ENCODE measurements around the gene IGSF3.
"Not testable (repeated sequence)": the region's sequence is repeated elsewhere in the genome, so short reads cannot be mapped to it uniquely, and the experiment has no call there.

The IGSF3 gene

DNA sequence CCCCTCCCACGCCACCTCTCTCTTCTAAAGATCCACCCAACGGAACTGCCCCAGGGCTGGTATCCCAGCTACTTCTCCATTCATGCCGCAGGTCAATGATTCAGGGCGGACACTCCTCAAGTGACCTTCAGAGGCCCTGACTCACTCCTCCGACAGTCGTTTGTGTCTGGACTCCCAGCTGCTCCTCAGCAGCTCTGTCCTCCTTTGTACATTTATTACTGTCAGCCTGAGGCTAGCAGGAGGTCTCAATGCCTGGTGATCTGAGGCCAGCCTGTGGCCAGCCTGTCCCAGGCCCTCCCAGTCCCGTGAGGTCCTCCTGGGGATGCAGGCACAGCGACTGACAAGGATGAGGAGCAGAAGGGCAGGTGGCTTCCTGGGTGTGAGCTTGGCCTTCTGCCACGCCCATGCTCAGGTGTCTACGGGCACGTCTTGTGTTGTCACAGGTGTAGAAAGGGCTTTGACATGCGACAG, 24.2 kb downstream of the IGSF3 start:
- H3K9me3 Mint-ChIP-seq; H3K27me3 Mint-ChIP-seq (ENCODE audit: low read depth); H3K36me3 Mint-ChIP-seq (ENCODE audit: low read depth): not testable (repeated sequence)
- H3K27ac Mint-ChIP-seq, result peak overlapping the region; percentile 79 to 91 (median 91)
- H3K4me3 Mint-ChIP-seq, result peak overlapping the region; percentile 20 to 32 (median 30)
- H3K4me1 Mint-ChIP-seq, result peaks cover 49% of the 10 kb centered on the region

DNA sequence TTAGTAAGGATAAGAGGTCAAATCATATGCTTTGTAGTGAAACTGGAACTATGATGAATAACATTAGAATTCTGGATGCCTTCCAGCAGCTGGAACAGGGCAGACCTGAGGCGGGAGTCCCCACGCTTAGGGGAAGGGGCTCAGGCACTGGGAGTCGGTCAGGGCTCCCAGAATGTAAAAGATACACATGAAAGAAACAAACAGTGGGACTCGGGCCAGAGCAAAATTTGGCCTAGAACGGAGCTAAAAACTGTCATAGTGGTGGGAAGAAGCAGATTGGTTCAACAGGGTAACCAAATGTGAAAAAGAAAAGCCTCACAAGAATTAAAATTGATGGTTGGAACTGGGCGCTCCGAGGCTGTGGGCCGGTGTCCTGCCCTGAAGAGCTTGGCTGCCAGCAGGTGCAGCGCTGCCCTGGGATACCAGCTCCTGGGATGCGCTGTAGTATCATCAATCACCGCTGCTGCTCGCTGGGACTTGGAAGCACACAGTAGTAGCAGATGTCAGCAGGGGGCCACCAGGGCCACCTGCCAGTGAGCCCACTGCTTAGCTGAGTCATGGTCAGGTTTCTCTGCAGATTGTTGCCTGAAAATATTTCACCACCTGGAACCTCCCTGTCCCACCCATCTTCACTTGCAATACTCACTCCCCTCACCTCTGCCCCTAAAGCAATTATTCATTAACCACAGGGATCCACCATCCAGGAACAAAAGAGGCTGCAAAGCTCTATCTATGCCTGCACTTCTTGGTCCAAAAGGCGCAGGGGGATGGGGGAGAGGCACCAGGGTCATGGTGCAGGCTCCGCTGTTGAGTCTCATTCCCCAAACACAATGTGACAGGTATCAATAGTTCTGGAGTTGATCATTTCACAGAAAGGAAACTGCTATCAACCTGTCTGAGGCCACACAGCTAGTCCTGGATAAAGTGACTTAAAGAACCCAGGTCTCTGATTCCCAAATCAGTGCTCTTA, 24.9 kb downstream of the IGSF3 start:
- Mint-ChIP-seq H3K27ac (peak overlapping the region; percentile 91 to 95 (median 91)), H3K4me1 (peaks cover 57% of the 10 kb centered on the region), H3K4me3 (peak overlapping the region; percentile 38 to 46 (median 40))
- not testable (repeated sequence) for H3K27me3 Mint-ChIP-seq (ENCODE audit: low read depth); H3K36me3 Mint-ChIP-seq (ENCODE audit: low read depth); H3K9me3 Mint-ChIP-seq

DNA sequence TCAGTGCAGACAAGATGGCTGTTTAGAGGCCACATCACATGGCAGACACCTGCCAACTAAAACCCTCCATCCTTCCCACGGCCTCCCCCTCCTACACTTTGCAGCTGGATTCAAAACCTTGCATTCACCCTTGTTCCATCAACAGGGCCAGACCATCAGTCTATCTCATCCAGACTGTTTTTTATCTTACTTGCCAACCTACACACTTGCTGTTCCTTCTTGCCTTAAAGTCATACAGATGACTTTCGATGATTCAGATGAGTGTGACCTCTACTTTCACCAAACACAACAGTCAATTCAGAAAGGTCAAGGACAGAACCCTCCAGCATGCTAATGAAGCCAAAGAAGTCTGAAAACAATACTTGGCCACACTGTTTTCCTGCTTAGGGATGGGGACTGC, 29.9 kb downstream of the IGSF3 start:
- not testable (repeated sequence) for H3K36me3 Mint-ChIP-seq (ENCODE audit: low read depth); H3K9me3 Mint-ChIP-seq; H3K4me3 Mint-ChIP-seq; H3K27ac Mint-ChIP-seq; H3K27me3 Mint-ChIP-seq (ENCODE audit: low read depth)
- H3K4me1 Mint-ChIP-seq, result peaks cover 43% of the 10 kb centered on the region

- H3K4me3 Mint-ChIP-seq; H3K27me3 Mint-ChIP-seq (ENCODE audit: low read depth): not testable (repeated sequence)
- H3K4me1 Mint-ChIP-seq, result peaks cover 45% of the 10 kb centered on the region
These were observed 30.9 kb downstream of the IGSF3 start for GRCh38 chr1:116636584-116636983.

DNA sequence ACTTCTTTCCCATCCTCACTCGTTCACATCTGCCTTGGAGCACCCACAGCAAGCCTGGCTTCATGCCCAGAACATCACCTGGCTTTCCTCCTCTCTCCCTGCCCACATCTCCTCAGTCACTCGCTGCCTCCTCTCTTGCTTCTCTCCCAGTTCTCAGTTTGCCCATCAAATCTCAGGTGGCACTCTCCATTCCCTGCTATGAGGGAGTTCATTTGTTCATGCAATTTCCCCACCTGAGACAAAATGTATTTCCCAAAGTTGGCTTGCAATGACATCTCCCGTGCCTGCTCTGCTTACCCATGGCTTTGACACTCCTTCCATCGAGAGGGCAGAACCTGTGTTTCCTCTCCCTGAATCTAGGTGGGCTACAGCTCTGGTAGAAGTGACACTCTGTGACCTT, 33.1 kb downstream of the IGSF3 start:
- not testable (repeated sequence) for H3K9me3 Mint-ChIP-seq

More at GRCh38 chr1:116636584-116636983, 30.9 kb downstream of the IGSF3 start:
- H3K9me3 Mint-ChIP-seq; H3K36me3 Mint-ChIP-seq (ENCODE audit: low read depth); H3K27ac Mint-ChIP-seq: not testable (repeated sequence)

DNA sequence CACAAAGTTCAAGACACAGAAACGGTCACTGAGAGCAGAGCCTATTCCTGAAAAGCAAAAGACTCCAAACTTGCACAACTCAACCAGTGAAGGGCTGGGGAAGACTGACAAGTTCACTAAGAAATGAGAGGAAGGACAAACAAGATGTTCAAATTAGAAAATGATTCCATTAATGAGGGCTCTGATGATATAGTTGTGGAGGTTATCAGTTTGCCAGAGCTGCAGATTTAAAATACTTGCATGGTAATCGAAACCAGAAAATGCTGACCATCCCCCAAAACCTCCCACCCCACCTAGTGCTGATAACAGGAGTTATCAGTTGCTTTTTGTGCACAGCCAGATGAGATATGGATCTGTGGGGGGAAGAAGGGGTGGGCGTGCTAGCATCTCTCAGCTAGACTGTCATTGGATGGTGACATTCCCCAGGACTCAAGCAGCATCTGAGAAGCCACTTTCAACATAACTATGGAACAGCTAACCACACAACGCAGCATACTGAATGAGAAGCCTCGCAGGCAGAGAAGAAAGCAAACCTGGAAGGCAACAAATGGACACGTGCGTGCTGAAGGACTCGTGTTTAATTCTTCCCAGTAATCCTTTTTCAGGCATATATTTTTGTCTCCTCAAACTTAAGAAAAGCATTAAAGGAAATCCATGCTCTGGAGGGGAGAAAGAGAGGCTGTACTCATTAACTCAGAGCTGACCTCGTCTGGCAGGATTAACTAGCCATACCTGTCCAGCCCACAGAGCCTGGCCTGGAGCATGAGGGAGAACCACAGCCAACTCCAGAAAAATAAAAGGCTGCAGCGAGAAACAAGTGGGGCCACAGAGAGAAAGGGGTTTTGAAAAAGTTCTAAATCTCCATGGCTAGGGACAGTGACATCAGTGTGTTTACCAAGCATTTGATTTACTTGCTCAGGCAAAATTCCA, 35.3 kb downstream of the IGSF3 start:
- not testable (repeated sequence) for H3K27me3 Mint-ChIP-seq (ENCODE audit: low read depth); H3K9me3 Mint-ChIP-seq; H3K36me3 Mint-ChIP-seq (ENCODE audit: low read depth); H3K4me3 Mint-ChIP-seq
- Mint-ChIP-seq H3K4me1 (peaks cover 42% of the 10 kb centered on the region), H3K27ac (peak overlapping the region; percentile 58 to 96 (median 73))

More for the DNA sequence above, 33.1 kb downstream of the IGSF3 start:
- H3K36me3 Mint-ChIP-seq (ENCODE audit: low read depth); H3K4me3 Mint-ChIP-seq; H3K27me3 Mint-ChIP-seq (ENCODE audit: low read depth): not testable (repeated sequence)
- peak overlapping the region in 1 of 3 experiments; percentile 72 for H3K27ac Mint-ChIP-seq
- peaks cover 37% of the 10 kb centered on the region for H3K4me1 Mint-ChIP-seq

GRCh38 chr1:116631554-116631953, 36.0 kb downstream of the IGSF3 start:
- H3K9me3 Mint-ChIP-seq; H3K4me3 Mint-ChIP-seq; H3K27me3 Mint-ChIP-seq (ENCODE audit: low read depth); H3K36me3 Mint-ChIP-seq (ENCODE audit: low read depth): not testable (repeated sequence)
- Mint-ChIP-seq H3K4me1 (peaks cover 43% of the 10 kb centered on the region), H3K27ac (peak overlapping the region in 2 of 3 experiments; percentile 73 to 96)

DNA sequence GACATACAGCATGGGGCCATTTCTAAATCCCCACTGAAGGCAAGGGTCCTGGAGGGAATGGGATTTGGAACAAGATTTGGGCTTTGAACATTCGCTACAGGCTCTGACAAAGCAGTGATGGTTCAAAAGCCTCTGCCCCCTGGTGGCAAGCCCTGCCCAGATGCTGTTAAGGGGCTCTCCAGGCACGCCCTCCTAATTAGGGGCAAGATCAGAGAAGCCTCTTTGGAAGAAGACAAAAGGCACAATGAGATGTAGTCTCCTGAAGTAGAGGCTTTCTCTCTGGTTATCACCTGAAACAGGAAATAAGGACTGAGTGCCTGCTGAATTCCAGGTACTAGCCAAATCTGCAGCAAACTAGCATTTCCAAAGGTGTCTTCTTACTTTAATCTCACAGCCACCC, 37.5 kb downstream of the IGSF3 start:
- not testable (repeated sequence) for H3K36me3 Mint-ChIP-seq (ENCODE audit: low read depth); H3K27me3 Mint-ChIP-seq (ENCODE audit: low read depth); H3K9me3 Mint-ChIP-seq; H3K4me3 Mint-ChIP-seq
- peaks cover 36% of the 10 kb centered on the region for H3K4me1 Mint-ChIP-seq
- peak overlapping the region in 1 of 3 experiments; percentile 82 for H3K27ac Mint-ChIP-seq

DNA sequence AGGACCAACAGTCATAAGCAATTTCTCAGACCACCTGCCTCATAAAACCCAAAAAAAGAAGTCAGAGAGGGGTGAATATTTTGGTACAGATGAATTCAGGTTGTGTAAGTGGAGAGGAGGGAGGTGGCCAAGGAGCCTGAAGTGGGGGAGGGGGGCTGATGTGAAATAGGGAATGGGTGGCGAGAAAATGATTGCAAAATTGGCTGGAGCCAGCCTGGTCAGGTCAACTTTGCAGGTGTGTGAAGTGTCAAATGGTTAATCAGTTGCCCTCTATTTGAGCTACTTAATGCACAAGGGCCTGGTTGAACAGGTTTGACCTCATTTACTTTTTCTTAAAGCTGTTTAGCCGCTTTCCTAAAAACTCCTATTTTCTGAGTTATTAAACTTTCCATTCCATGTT, 38.1 kb downstream of the IGSF3 start:
- not testable (repeated sequence) for H3K4me3 Mint-ChIP-seq; H3K9me3 Mint-ChIP-seq; H3K27me3 Mint-ChIP-seq (ENCODE audit: low read depth); H3K36me3 Mint-ChIP-seq (ENCODE audit: low read depth)
- Mint-ChIP-seq H3K27ac (peak overlapping the region in 1 of 3 experiments; percentile 76), H3K4me1 (peaks cover 35% of the 10 kb centered on the region)

GRCh38 chr1:116628448-116628847, 39.1 kb downstream of the IGSF3 start:
- TF ChIP-seq, protein P1, sequence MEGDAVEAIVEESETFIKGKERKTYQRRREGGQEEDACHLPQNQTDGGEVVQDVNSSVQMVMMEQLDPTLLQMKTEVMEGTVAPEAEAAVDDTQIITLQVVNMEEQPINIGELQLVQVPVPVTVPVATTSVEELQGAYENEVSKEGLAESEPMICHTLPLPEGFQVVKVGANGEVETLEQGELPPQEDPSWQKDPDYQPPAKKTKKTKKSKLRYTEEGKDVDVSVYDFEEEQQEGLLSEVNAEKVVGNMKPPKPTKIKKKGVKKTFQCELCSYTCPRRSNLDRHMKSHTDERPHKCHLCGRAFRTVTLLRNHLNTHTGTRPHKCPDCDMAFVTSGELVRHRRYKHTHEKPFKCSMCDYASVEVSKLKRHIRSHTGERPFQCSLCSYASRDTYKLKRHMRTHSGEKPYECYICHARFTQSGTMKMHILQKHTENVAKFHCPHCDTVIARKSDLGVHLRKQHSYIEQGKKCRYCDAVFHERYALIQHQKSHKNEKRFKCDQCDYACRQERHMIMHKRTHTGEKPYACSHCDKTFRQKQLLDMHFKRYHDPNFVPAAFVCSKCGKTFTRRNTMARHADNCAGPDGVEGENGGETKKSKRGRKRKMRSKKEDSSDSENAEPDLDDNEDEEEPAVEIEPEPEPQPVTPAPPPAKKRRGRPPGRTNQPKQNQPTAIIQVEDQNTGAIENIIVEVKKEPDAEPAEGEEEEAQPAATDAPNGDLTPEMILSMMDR (IDR thresholded peaks at IDR 0.05; ENCODE audit: unreplicated experiment in 3 of 3), result no peak
- H3K27me3 Mint-ChIP-seq (ENCODE audit: low read depth), result peaks cover 3% of the 10 kb centered on the region
- H3K36me3 Mint-ChIP-seq (ENCODE audit: low read depth), result no peaks in the 10 kb centered on the region
- H3K27ac Mint-ChIP-seq, result peak overlapping the region in 1 of 3 experiments; percentile 76
- no peak overlapping the region for H3K4me3 Mint-ChIP-seq
- H3K4me1 Mint-ChIP-seq, result peaks cover 35% of the 10 kb centered on the region
- no peaks in the 10 kb centered on the region for H3K9me3 Mint-ChIP-seq

DNA sequence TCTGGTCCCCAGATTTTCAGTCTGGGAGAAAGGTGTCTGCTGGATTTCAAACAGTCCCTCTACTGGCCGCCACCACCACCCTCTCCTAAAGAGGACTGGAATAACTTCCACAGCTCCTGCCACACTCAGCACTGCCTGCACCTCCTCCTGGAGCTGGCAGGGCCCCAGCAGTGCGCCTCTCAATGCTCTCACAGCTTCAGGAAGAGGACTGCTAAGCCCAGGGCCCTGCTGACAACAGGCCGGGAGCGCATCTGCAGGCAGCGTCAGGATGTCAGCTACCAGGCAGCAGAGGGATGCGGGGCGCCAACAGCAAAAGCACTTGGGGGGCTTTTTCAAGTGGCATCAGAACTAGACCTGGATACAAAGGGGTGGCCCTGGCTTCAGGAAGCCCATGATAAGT, 40.2 kb downstream of the IGSF3 start:
- not testable (repeated sequence) for H3K4me3 Mint-ChIP-seq; H3K36me3 Mint-ChIP-seq (ENCODE audit: low read depth); H3K9me3 Mint-ChIP-seq; H3K27me3 Mint-ChIP-seq (ENCODE audit: low read depth)
- peak overlapping the region; percentile 21 to 80 (median 35) for H3K27ac Mint-ChIP-seq
- H3K4me1 Mint-ChIP-seq, result peaks cover 32% of the 10 kb centered on the region

GRCh38 chr1:116626915-116627314, 40.6 kb downstream of the IGSF3 start:
- H3K9me3 Mint-ChIP-seq; H3K27me3 Mint-ChIP-seq (ENCODE audit: low read depth); H3K4me3 Mint-ChIP-seq; H3K36me3 Mint-ChIP-seq (ENCODE audit: low read depth): not testable (repeated sequence)
- Mint-ChIP-seq H3K27ac (peak overlapping the region; percentile 21 to 80 (median 35)), H3K4me1 (peaks cover 27% of the 10 kb centered on the region)

DNA sequence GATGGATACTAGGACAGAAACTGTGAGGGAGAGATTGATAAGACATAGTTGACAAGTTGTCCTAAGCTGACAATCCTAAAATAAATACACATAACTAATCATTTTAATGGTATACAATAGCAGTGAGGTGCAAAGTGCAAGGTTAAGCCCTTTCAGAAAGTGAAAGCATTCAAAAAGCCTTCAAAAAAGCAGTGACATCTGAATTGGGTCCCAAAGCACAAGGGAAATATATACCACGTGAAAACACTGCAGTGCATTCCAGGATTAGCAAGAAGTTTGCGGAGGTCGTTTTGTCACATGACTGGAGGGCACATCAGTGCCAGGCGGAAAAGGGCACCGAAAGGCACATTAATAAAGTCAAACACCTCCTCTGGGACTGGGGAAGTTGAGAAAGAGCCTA, 42.4 kb downstream of the IGSF3 start:
- H3K9me3 Mint-ChIP-seq; H3K4me3 Mint-ChIP-seq; H3K36me3 Mint-ChIP-seq (ENCODE audit: low read depth); H3K27me3 Mint-ChIP-seq (ENCODE audit: low read depth): not testable (repeated sequence)
- peaks cover 24% of the 10 kb centered on the region for H3K4me1 Mint-ChIP-seq
- H3K27ac Mint-ChIP-seq, result peak overlapping the region in 1 of 3 experiments; percentile 52

Data from nephron (organoid).